Astrocyte of the hippocampus (primary cell): Measurements from ENCODE around the gene PTPN20.
"Not testable (repeated sequence)": the region's sequence is repeated elsewhere in the genome, so short reads cannot be mapped to it uniquely, and the experiment has no call there.

Source experiments
- DNase-seq: peaks from one replicate; pipeline ENCODE4 v3.0.0; 2011; ENCODE audit warnings: low read depth, low spot score

Gene PTPN20, protein sequence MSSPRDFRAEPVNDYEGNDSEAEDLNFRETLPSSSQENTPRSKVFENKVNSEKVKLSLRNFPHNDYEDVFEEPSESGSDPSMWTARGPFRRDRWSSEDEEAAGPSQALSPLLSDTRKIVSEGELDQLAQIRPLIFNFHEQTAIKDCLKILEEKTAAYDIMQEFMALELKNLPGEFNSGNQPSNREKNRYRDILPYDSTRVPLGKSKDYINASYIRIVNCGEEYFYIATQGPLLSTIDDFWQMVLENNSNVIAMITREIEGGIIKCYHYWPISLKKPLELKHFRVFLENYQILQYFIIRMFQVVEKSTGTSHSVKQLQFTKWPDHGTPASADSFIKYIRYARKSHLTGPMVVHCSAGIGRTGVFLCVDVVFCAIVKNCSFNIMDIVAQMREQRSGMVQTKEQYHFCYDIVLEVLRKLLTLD

DNA sequence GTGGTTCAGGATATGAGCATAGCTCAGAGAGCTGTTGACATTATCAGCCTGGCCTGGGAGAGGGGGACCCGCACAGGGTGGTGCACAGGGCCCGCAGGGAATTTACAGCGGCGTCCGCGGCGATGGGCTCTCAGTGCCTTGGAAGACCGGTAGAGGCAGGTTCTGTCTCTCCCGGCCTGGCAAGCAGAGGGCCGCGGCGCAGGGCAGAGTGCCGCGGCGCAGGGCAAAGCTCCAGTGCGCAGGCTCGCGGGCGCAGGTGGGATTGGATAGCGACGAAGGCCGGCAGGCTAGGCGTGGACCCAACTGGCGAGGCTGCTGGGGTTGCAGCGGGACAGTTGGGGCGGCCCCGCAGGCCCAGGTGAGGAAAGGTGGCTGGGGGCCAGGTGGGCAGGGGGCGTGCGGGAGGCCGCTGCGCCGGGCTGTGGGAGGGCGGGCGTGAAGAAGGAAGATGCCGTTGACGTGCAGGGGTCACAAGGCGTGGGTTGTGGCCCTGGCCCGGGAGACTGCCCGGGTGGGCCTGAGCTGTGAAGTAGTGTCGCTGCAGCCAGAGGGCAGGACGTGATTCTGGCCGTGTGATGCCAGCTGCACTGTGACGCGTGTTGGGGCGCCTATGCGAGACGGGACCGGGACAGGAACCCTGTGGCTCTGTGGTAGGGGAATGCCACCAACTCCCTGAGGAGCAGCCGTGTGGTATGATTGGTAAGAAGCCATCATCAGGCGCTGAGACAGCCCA is at the start of gene PTPN20:
Gene PTPN20, plus strand, starts transcription at position 285 of the 733 bp plus-strand sequence. CDS start 21,072 bp downstream, outside the sequence.
- peak; percentile 0 for DNase-seq

DNA sequence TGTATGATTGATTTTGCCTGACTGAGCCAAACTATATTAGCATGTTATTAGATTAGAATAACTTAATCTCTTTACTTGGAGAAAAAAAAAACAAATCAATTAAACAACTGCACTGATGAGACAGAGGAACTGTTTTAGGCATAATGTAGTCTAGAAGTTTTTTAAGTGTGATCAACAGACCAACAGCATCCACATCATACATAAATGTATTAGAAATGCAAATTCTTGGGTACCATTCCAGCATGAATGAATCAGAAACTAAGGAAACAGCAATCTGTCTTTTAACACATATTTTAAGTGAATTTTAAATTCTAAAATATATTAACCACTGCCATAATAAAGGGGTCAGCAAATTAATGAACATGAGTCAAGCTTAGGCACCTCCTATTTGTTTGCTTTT is 41.5 kb upstream of the PTPN20 start:
- not testable (repeated sequence) for DNase-seq

DNA sequence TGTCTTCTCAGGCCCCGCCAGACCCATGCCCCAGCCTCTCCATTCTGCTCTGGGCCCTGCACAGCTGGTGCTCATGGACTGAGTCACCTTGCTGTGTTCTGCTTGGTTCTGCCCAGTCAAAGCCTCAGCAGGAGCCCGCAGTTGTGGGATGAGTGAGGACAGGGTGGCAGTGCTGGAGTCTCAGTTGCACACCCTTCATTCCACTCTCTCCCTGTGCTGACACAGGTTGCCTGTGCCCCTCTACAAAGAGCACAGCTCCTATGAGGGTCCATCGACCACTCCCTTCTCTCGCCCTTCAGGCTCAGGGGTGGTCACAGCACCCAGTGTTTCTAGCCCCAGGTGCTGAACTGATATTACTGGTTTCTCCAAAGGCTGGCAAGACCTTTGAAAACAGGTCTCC is 39.6 kb upstream of the PTPN20 start:
- DNase-seq, result not testable (repeated sequence)

DNA sequence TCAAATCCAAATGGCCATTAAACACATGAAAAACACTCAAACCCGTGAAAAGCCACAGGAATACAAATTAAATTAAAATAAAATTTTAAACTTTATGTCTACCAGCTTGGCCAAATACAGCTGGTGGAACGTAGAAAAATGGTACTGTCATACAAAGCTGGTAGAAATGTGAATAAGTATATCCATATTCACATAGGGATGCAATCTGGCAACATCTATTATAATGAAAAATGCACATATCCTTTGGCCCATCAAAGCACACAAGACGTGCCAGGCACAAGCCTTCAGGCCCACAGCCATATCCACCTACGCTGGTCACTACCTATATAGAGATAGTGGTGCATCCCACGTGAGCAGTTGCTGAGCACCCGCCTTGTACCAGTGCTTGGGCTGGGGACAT is 35.9 kb upstream of the PTPN20 start:
- DNase-seq, result not testable (repeated sequence)

DNA sequence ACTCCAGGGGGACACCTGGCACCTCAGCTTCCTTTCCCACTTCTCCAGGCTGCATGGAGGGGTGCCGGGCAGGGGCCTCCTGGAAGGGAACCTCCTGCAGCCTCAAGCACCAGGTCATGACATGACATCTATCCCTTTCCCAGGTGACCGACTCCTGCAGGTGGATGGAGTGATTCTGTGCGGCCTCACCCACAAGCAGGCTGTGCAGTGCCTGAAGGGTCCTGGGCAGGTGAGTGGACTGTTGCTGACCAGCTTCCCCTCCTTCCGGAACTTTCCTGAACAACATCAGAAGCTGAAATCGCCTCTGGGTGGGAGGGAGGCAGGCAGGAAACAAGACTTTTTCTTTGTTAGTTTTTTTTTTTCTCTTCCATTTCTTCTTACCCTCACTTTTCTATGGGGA is 34.5 kb upstream of the PTPN20 start:
- DNase-seq, result not testable (repeated sequence)

DNA sequence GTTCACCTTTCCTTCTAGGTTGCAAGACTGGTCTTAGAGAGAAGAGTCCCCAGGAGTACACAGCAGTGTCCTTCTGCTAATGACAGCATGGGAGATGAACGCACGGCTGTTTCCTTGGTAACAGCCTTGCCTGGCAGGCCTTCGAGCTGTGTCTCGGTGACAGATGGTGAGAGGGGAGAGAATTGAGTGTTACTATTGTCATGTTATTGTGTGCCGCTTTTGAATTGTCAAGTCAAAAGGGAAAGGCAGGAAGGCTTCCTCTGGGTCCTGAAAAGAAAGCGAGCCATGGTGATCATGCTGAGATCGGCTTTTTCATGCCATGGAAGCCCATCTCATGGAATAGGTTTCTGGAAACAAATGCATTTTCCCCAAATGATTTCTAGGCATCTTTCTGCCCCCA is 32.5 kb upstream of the PTPN20 start:
- peak; percentile 0 for DNase-seq

- not testable (repeated sequence) for DNase-seq
Measured at GRCh38 chr10:46890813-46891611, 20.2 kb upstream of the PTPN20 start.

DNA sequence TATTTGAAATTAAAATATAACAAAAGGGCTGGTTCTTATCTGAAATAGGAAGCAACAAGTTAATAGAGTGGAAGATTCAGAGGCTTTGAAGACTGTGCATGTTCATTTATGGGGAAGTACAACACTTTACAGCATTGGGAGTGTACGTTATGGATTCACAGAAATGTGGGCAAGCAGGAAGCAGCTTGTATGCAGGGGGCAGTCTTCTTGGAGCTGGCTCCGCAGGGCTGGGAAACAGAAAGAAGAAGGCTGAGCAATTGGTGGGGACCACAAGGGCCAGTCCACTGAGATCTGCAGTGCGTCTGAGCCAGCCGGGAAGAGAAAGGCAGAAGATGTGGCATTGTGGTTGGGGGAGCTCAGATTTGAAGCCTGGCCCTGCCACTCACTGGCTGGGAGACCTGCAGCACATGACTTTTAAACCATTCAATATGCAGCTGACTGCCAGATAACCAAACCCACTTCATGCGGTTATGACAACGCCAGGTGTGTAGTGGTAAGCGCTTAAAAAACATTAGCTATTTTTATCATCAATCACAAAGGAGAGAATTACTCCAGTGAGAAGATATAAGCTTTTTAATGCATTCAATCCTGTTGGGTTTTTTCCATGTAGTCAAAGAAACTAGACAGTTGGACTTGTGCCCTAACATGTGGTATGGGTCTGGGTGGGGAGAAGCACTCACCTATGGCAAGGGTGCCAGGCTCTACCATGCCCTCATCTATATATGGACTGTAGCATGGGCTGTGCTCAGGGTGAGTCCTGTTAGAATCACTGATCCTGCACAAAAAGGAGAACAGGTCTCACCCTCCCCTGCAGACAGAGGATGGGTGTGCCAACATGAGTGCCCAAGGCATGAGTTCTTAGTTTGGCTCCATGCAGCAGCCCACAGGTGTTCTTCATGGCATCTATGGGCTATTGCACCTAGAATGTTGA is 14.2 kb upstream of the PTPN20 start:
- DNase-seq, result not testable (repeated sequence)

GRCh38 chr10:46901247-46901646 is 10.0 kb upstream of the PTPN20 start:
- DNase-seq, result not testable (repeated sequence)

DNA sequence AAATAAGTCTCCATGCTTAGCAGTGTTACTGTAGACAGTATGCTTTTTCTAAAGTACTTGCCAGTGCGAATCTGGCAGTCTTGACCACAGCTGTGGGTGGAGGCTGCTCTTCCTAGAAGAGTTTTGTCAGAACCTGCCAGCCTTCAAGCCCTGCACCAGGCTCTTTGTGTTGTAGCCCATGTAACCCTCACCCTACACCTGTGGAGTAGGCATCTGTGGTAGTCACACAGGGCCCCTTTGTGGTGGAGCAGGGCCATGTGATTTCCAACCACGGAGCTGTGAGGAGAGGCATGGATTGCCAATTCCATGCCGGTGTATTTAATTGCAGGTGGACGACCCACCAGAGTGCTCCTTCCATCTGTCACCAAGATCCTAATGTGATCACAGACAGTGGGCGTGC is 7.4 kb upstream of the PTPN20 start:
- not testable (repeated sequence) for DNase-seq

DNA sequence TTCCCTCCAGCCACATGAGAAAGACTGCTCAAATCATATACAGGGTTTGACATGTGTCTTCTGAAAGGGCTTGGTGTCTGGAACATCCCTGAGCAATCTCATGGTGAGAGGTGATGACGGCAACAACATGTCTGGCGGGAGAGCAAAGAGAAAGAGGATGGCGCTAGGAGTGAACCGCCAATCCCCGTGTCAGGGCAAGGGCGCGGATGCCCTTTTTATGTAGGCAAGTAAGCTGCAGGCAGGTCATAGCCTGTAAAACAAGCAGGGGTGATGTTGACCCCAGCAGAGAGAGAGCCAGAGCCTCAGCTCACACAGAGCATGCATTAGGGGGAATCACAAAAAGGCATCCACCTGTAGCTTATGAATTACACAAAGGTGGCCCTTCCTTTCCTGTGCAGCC is 4.9 kb upstream of the PTPN20 start:
- not testable (repeated sequence) for DNase-seq

DNA sequence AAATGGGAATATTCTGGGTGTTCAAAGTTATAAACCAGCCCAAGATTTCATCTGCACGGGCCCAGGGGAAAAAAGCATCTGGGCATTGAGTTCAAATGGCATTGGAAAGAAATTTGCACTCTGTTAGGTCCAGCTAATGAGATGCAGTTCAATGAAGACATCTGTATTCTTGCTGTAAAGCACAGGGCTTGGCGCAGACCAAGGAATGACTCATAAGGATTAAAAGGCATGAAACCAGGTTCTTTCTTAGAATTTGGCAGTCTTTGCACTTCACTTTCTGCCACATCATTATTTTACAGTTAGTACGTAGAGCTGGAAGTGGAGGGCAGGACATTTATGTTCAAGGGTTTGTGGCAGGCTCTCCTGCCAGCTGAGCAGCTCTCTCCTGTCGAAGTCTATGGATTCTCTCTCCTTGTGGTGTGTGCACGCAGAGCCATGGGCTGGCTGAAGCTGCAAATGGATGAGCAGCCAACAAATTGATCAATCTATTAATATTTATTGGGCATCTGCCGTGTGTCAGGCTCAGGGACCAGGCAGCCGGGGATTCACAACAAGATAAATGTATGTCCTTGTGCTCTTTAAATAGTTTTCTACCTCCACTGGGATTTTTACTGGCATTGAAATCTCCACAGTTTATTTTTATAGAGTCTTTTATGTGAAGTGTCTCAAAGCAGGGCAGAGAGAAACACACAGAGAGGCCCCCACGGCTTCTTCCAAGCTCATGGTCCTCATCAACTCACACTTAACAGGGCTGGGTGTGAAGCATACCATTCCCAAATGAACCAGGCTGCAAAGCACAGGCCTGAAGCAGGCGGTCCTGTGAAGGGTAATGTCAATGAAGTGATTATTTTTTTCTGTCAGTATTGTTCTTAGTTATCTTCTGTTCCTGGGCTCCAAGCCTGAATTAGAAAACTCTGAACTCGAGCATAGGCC is 3.8 kb upstream of the PTPN20 start:
- DNase-seq, result not testable (repeated sequence)

DNA sequence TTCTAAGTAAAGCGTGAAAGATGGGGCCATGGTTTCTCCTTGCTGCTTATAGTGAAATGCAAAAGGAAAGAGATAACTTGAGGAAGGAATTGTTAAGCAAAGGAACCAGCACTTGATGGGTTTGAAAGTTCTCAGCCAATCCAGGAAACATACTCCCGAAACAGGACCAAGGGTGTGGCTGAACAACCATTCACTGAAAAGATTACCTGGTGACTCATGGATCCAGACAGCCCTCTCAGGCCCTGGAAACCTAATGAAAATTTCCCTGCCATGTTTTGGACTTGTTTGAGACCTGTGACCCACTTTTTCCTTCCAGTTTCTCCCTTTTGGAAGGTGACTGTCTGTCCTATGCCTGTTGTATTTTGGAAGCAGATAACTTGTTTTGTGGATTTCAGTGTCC is 11.3 kb downstream of the PTPN20 start:
- DNase-seq, result not testable (repeated sequence)

- DNase-seq, result not testable (repeated sequence)
Measured at GRCh38 chr10:46925156-46925555, 13.9 kb downstream of the PTPN20 start.

DNA sequence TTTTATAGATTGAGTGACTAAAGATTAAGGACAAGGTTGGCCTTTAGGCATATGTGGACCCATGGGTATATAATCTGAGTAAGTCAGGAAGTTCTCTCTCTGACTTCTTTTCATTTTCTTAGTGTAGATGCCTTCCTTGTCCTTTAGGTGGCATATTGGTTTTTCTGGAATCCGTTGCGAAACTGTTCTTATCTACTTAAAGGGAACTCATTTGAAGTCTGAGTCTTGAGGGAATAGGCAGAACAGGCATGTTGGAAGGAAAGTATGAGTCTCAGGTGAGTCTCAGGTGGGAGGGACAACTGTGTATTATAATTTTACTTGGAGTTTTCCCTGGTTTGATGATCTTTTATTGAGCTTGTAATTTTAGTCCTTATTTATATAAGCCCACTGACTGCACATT is 14.6 kb downstream of the PTPN20 start:
- not testable (repeated sequence) for DNase-seq

DNA sequence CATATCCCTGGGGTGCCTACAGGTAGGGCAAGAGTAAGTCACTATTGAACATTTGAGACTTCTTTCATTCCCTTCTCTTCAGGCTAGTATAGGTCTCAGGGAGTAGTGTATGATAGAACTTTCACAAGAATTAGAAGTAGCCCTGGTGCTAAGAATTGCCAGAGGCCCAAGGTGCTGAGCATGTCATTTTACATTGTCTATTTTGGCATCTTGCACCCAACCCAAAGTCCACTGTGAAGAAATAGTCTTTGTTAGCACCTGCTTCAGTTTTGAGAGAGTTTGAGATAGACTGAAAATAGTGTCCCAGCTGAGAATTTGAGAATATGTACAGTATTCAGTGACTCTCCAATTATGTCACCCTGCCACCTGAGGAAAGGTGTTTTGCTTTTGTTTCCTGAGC is 17.6 kb downstream of the PTPN20 start:
- DNase-seq, result not testable (repeated sequence)

GRCh38 chr10:46932383-46932782 is 21.2 kb downstream of the PTPN20 start:
- not testable (repeated sequence) for DNase-seq

- not testable (repeated sequence) for DNase-seq
Measured at GRCh38 chr10:46941091-46941490, 29.9 kb downstream of the PTPN20 start.

- DNase-seq, result not testable (repeated sequence)
Measured at GRCh38 chr10:46948687-46949518, 37.7 kb downstream of the PTPN20 start.
